GM19395 (cell line): ENCODE results near the gene TICAM2.

Experiments
- ATAC-seq: cut with Tn5 transposase; IDR thresholded peaks from one replicate; pipeline ENCODE4 v1.9.1; 2021; ENCODE audit warnings: mild to moderate bottlenecking, moderate library complexity; ENCODE audit not compliant: unreplicated experiment

The TICAM2 gene

DNA sequence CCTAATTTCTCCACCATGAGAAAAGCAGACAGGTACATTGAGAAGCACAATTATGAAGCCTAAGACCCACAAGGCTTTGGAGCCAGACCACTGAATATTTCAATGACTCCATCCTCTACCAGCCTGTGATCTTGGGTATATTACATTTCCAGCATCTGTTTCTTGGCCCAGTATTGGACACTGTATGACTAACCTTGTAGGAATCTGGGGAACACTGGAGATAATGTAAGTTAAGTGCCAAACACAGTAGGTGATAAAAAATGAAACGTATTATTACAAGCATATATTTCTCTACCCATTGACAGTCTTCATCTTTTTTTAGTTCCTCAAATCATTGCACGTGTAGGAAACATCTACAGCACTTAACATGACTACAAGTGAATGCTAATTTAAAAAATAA, 29.1 kb downstream of the TICAM2 start:
- no peak for ATAC-seq

DNA sequence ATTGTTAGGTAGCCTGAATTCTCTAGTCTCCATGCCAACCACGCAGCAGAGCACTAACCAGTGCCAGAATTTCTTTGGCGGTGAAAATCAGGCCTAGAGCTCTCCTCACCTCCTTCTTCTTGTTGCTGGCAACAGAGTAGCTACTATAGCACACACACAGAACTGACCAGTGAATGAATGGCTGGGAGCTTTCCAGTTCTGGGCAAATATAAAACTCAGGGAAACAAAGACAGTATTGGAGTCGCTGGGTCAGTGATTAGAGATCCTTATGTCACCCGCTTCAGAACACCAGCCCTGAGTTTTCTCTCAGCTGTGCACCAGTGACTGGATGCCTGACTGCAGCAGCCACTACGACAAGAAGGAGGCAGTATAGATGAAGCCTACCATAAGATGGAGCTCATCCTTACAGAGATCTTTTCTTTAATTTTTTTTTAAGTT, 30.8 kb downstream of the TICAM2 start:
- no peak for ATAC-seq

DNA sequence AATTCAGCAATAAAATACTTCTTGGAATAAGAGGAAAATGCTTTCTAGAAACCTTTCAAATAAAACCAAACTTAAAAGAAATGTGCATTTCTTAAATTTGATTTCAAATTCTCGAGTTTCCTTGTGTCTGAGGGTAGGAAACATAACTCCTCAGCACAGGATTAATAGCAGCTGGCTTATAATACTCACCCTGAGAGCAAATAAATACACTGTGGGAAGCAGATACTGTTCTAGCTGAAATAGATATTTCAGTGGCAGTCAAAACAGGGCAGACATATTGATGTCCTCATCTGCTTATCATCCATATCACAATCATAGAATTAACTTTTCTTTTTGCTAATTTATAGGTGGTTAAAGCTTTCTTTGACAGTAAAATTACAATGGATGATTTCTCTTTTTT, 33.6 kb downstream of the TICAM2 start:
- ATAC-seq, result no peak

DNA sequence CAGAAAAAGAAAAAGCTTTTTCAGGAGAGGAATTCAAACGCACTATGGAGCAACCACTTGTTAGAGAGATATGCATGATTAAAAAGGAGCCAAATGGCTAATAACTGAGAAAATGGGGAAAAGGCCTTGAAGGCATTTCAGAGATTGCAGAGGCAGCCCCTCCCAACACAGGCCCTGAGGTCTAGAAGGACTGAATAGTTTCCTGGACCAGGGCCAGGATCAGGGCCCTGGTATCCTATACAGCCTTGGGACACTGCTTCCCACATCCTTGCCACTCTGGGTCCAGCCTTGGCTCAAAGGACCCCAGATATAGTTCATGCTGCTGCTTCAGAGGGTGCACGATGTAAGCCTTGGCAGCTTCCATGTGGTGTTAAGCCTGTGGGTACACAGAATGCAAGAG, 37.0 kb downstream of the TICAM2 start:
- no peak for ATAC-seq

DNA sequence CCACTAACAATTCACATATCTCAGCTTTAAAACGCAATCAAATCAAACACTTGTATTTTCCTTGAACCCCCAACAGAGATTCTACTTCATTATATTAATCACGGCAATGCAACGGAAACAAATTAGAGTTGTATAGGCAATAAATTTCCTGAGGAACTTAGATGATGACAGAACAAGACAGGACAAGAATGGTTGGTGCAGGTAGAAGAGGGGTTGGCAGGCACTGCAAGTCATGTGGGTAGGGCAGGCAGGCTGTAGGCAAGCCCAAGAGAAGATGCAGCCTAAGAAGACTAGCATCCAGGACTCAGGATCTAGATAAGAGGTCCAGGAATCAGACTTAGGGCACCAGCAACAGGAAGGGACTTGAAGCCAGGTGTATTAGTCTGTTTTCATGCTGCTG, 41.1 kb downstream of the TICAM2 start:
- ATAC-seq, result no peak

DNA sequence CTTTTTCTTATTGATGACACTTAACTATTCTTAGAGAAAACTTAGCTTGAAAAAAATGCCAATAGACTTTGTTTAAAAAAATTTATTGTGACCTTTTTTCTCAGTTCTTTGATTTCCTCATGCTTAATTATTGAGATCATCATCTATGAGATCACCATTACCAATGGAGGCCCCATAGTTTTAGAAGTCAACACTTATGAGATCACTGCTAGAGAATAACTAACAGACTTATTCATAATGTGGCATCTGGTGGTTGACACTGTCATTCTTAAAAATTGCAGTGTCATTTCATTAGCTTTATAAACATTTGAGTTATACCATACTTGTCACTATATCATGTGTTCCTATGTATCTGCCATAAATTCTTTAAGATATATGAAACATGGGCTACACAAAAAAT, 42.8 kb downstream of the TICAM2 start:
- no peak for ATAC-seq

DNA sequence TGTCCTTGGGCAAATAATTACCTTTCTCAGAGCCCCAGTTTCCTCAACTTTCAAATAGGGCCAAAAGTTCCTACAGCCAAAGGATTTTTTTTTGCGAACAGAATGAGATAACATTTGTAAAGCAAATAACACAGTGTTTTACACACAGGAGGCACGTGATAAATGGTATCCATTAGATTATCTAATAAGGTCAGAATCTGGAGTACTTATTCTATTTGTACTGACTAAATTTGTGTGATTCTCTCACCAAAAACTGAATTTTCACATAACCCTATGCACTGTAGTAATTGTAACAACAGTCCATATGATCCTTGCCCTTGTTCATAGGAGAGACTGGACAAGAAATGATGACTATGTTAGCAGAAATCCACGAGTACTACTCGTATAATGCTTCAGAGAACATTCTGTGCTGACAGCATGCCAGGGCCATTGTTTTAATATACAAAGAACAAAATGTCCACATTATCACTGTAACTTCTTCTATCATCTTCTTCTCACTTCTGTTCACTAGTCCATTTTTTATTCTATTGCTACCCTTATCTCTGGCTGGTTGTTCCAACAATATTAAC, 43.8 kb downstream of the TICAM2 start:
- no peak for ATAC-seq

DNA sequence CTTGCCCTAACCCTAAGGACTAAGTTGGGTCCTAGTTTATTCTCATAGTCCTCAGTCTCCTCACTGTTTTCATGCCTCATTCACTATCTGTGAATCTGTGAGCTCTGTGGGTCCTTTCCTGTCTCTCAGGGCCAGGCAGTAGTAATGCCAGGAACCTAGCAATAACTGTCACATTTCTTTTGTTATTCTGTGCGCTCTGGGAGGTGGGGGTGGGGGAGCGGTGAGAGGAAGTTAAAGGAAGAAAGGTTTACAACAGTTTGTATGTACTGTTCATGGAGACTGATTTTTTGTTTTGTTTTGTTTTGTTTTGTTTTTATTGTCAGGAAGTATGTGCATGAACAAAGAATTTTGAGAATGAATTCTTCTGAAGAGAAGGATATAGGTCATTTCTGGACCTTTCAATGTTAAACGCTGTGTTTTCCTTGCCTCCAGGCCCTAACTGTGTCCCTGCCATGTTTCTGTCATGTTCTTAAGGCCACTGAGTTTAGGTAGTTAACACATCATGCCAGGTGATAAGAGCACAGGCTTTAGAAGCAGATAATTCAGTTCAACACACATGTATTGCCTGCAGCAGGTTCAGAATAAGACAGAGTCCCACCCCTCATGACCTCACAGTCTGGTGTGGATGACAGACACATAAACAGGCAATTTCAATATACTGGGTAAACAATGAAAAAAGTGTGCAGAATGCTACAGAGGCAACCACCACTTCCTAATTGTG, 44.5 kb downstream of the TICAM2 start:
- ATAC-seq, result no peak

DNA sequence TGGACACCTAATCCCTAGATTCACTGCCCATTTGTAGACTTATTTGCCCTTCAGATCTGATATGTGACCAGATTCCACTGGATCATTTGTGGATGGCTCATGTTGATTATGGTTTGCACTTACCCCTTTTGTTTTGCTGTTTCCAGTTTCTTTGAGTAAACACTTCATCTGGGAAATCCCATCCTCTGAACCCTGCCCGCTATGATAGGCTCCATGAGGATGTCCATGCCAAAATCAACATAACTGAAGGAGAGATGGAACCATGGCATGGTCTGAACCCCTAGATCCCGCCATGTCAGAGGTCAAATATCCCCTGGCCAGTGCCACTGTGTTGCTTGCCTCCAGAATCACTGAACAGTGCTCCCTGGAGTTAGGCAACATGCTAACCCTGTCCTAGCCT, 46.0 kb downstream of the TICAM2 start:
- ATAC-seq, result no peak

DNA sequence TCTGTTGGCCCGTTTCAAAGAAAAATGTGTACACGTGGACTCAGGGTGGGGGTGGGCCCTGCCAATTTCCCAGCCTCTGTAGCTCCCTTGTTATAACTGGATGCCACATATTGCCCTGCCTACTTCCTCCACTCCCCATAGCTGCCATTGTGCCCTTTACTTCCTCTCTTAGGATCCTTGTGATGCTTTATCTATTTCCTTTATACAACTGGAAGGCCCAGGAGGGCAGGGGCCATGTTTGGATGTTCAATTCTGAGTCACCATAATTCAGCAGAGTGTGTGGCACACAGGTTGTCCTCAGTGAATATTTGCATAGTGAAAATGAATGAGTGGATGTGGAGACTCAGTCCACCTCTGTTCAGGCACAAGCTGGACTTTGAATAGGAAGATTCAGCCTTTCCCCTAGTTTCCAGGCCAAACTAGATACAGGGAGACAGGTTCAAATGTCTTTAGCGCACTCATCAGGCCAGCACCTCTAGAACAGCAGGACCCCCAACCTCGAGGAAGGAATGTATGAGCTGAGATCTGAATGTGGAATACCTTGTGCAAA, 47.1 kb downstream of the TICAM2 start:
- ATAC-seq, result no peak

DNA sequence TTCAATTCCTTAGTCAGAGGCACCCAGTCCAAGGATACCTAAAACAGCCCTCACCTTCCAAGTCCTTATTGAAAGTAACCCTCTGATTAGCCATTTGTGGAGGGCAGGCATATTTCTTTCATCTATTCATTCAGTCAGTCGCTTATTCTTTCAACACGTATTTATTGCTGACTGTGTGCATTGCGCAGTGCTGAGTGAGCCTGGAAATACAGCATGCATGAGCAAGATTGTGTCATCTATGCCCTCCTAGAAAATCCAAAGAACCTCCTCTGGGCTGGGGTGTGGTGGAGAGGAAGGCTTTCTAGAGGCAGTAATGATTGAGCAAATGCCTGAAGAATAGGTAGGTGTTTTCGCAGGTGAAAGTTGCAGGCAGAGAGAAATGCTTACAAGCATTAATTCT, 49.2 kb downstream of the TICAM2 start:
- ATAC-seq, result no peak

DNA sequence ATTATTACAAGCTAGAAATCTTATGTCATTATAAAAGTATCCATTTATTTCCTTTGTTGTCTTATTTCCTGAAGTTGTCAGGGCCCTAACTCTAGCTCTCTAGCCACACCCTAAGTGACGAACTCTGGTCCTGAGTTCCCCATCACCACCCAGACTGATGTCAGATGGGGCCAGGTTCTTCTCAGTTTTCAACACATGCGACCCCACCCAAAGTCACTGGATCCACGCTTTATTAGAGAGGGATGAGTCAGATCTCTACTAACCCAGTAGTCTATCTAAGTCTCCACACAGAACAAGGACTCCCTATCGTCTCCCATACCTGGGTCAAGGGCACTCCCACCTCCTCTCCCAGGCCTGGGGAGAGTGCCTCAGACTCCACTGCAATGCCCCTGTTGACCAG, 50.9 kb downstream of the TICAM2 start:
- ATAC-seq, result no peak

DNA sequence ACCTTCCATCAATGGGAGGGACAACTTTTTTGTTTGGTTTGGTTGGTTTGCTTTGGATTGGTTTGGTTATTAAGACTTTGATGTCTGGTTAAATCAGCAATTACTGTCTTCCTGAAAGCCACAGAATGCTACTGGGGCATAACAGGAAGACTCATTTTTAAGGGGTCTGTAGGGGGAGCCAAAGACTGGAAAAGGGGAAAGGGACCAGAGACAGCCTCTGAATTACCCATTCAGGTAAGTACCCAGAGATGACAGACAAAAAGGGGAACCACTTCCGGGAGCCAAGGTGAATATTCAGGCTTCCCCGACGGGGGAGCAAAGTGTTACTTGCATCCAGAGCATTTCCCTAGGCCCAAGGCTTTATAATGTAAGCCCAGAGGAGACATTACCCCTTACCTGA, 53.1 kb downstream of the TICAM2 start:
- ATAC-seq, result peak; percentile 23

DNA sequence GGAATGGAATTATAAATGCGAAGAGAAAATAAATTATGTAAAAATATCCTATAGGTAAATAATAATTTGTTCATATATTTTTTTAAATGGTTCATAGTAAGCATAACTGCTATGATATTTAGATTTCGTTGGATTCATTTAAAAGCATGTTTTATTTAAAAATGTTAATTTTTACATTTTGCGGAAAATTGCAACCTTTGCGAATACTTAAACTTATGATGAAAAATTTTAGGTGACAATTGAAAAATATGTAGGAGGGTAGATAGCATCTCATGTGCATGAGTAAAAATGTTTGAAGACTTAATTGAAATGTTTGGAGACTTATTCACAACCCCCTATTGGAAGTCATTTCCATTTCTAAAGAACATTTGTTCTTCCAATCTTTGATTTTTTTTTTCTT, 53.6 kb downstream of the TICAM2 start:
- no peak for ATAC-seq

DNA sequence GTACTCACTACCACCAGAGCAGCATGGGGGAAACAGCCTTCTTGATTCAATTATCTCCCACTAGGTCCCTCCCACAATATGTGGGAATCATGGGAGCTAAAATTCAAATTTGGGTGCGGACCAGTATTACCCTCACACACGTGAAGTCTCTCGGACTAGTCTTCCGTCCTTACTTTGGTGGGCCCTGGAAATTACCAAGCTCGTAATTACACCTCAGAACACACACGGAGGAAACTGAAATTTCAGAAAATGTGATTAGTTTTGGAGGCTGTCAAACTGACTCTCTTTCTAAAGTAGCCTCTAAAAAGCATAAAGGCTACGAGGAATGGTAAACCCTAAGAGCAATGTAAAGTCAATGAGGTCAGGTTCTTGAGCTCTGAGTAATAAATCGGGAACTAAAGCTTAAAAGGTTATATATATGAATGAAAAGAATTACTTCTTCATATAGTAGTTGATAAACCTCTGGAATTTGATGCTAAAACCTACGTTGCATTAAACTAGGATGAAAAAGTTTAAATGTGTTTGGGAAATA, 56.9 kb downstream of the TICAM2 start:
- no peak for ATAC-seq

DNA sequence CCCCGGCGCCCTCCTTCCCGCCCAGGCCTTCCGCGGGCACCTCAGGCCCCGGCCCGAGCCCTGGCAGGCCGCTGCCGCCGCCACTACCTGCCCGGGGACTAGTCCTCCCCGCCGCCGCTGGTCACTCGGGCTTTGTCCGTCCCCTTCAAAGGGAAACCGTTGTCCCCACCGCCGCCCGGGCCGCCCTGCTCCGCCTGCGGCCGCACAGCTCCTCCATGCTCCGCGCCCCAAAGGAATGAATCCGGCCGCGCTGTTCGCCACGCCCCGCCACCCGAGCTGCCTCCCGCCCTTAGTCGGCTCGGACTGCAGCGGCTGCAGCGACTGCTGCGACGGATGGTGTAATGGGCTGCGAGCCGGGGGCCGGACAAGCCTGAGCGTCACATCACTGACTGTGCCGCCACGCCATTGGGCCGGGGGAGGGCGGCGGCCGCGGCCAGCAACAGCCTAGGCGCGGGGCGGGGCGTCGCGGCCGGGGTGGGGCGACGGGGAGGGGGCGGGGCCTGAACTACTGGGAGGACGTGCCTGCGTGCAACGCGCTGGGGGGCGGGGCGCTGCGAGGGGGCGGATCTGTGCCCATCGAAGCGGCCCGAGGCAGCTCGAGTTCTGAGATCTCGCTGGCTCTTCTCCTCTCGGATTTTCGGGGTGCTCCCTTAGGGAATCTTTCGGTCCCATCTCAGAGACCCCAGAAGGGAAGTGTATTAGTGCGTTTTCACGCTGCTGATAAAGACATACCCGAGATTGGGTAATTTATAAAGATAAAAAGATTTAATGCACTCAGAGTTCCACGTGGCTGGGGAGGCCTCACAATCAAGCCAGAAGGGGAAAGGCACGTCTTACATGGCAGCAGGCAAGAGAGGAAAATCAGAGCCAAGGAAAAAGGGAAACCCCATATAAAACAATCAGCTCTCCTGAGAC, 57.6 kb downstream of the TICAM2 start, which contains the start of gene FEM1C:
FEM1C (minus strand) TSS at position 340 of the 915 bp plus-strand sequence. CDS start 1,282 bp downstream, outside the sequence.
- ATAC-seq, result peak; percentile 95

DNA sequence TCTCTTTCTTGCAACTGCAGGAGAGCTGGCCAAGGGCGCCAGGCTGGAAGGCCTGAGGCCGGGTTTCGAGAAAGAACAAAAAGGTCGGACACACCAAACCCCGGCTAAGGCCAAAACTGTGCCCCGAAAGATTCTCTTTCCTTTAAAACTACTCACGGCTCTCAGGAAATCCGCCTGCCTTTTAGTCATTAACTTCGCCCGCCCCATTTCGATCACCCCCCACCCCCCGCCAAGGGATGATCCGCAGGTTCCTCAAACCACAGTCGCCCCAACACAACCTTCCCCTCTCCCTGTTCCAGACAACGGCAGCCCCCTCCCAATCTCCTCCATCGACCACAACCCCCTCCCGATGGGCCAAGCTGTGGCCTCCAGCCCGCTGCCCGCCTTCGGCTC, 58.2 kb downstream of the TICAM2 start:
- ATAC-seq, result peak; percentile 21

DNA sequence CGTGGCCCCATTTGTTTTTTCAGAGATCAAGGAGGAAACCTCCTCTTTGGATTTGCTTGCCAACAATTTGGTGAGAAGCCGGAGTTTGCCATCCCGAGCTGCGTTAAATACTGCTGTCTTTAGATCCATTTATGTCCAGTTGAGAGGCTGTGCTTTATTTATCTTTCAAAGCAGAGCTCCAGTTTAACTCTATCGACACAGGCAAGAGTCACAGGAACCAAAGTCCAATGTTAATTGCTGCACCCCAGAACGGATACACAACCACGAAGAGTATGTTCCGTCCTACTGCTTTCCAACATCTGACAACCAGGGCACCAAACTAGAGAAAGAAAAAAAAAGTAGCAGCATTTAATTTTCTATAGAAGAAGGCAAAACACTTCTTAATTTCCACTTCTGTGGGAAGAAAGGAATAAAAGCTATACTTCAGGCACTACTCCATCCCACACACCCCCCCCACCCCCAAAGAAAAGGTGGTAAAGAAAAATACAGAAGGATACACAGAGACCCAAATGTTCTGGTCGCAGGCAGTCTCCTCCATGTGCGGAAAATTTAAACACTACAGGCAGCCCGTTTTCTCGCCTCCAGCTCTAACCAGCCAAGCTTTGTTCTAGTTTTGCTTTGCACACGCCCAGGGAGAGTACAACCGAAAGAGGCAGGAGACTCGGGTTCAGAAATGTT, 58.8 kb downstream of the TICAM2 start:
- peak; percentile 50 for ATAC-seq

DNA sequence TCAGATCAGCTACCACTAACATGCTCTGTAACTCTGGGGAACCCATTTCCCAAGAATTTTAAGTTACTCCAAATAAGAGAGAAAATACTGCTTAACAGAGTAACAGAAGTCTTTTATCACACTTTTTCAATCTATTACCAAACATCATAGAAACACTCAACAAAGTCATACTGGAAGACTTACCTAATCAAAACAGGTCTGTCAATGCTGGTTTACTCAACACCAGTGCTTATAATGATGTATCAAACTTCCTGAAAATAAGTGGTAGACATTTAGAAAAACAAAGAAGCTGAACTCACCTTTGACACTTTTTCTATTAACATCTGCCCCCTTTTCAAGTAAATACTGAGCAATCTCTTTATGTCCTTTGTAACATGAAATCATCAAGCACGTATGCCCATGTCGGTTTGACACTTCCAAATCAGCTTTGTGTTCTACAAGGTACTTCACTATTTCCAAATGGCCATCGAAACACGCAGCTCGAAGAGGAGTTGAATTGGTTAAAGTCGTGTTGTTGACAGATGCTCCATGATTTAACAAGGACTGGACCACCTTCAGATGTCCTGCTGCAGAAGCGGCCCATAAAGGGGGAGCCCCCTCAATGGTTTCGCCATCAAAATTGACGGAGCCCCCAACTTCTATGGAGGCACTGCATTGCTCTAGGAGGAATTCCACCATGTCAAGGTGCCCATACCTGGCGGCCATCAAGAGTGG, 59.5 kb downstream of the TICAM2 start:
- no peak for ATAC-seq

DNA sequence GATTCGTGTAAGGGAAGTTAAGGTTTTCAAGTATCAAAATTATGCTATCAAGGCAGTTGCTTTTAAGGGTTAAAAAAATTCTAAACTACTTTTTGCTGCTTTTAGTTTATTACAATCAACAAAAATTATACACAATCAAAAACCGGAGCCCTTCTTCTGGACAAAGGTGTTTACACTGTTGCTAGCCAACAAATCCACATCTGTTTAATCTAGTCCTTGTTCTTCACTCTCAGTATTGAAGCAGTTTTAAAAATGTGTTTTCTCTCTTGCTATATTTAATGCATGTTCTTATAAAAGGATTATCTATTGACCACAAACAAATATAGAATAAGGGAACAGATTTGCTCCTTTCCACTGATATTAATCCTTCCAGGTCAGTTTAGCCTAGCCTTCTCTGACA, 60.2 kb downstream of the TICAM2 start:
- no peak for ATAC-seq
